Naive thymus-derived CD8-positive, alpha-beta T cell (primary cell): ENCODE measurements around the gene PM20D2. TPM values are rescaled to one million over a fixed set of nuclear protein-coding genes. Genes with fewer than 3 reads are reported as not detected.
A peak's percentile ranks its signal among the peaks of the same experiment; 100 is the strongest.

Experiments used
- ATAC-seq, 2 donors: fragments of 150-1000 bp; cut with Tn5 transposase in 1 of 2; sonication (Bioruptor Pico), chemical (Tn5 transposase) in 1 of 2; 1 replicate in 1 of 2; 2 replicates in 1 of 2; pipeline ENCODE4 v1.10.0; 2021; ENCODE audit warnings: mild to moderate bottlenecking in 2 of 2, moderate library complexity in 2 of 2
- POLR2A ChIA-PET: fragments of 350-600 bp; sonication (Branson Sonifier 250); formaldehyde crosslinking; loops from one replicate; lab custom pipeline; 2021; ENCODE audit warnings: antibody characterized with exemption; lab: Charles Lee
- DNase-seq, 10 donors: peaks; one replicate each; pipeline versions ENCODE4 v3.0.0 to v3.0.0-alpha.2; 2020 to 2022
- H3K27ac Mint-ChIP-seq, 10 donors: one replicate each; pipeline ENCODE4 v1.8.0; 2020 to 2022; ENCODE audit warnings: mild to moderate bottlenecking in 10 of 10, mixed read lengths in 10 of 10, moderate library complexity in 4 of 10, inconsistent platforms in 1 of 10
- H3K27me3 Mint-ChIP-seq, 5 donors: one replicate each; pipeline ENCODE4 v1.8.0; 2021 to 2022; ENCODE audit warnings: mixed read lengths in 5 of 5
- H3K36me3 Mint-ChIP-seq, 3 donors: one replicate each; pipeline ENCODE4 v1.8.0; 2020 to 2022; ENCODE audit warnings: mixed read lengths in 3 of 3, mild to moderate bottlenecking in 2 of 3, inconsistent platforms in 1 of 3
- H3K4me1 Mint-ChIP-seq, 4 donors: one replicate each; pipeline ENCODE4 v1.8.0; 2021 to 2022; ENCODE audit warnings: mixed read lengths in 4 of 4
- H3K4me3 Mint-ChIP-seq, 10 donors: one replicate each; pipeline ENCODE4 v1.8.0; 2020 to 2022; ENCODE audit warnings: mild to moderate bottlenecking in 10 of 10, mixed read lengths in 10 of 10, moderate library complexity in 6 of 10, inconsistent platforms in 1 of 10
- H3K9me3 Mint-ChIP-seq, 9 donors: one replicate each; pipeline ENCODE4 v1.8.0; 2020 to 2022; ENCODE audit warnings: mixed read lengths in 9 of 9, mild to moderate bottlenecking in 3 of 9, inconsistent platforms in 1 of 9, moderate library complexity in 1 of 9
- polyA plus RNA-seq, 3 donors: library from polyadenylated mRNA; unstranded; fragments of 300-500 nt; fragmentation: Illumina TruSeq; gene quantifications; one replicate each; pipeline ENCODE4 v1.2.3, GENCODE V29; 2021
- total RNA-seq, 8 experiments: library from RNA in 2 of 8; stranded (reverse) in 2 of 8; gene quantifications; one replicate each; pipeline ENCODE4 v1.2.3 and lab custom pipeline; 2021 to 2026

The PM20D2 gene
- total and polyA plus RNA-seq, 5 experiments from 2014 or later, result 8.9 to 13.3 (median 11.9) TPM

GRCh38 chr6:89187504-89187903 lies 41.6 kb downstream of the PM20D2 start:
- Mint-ChIP-seq H3K36me3 (peaks cover 0 to 2% (median 0%) of the 10 kb centered on the region in 3 donors), H3K27ac (no peak overlapping the region)
- no peak for ATAC-seq

GRCh38 chr6:89190741-89191140 lies 44.9 kb downstream of the PM20D2 start:
- ATAC-seq, result no peak
- DNase-seq, result no peak
- Mint-ChIP-seq H3K4me1 (no peaks in the 10 kb centered on the region), H3K9me3 (peaks cover 6 to 29% (median 20%) of the 10 kb centered on the region in 9 donors), H3K27ac (no peak overlapping the region), H3K27me3 (peaks cover 1 to 9% (median 2%) of the 10 kb centered on the region in 5 donors), H3K36me3 (peaks cover 0 to 28% (median 6%) of the 10 kb centered on the region in 3 donors), H3K4me3 (no peak overlapping the region)
- POLR2A ChIA-PET, result no interaction called here

More at GRCh38 chr6:89187504-89187903, 41.6 kb downstream of the PM20D2 start:
- no peak overlapping the region for H3K4me3 Mint-ChIP-seq
- POLR2A ChIA-PET, result no interaction called here
- DNase-seq, result no peak
- peaks cover 0 to 4% (median 0%) of the 10 kb centered on the region in 9 donors for H3K9me3 Mint-ChIP-seq
- H3K4me1 Mint-ChIP-seq, result no peaks in the 10 kb centered on the region
- H3K27me3 Mint-ChIP-seq, result peaks cover 0 to 9% (median 5%) of the 10 kb centered on the region in 5 donors

GRCh38 chr6:89194559-89194958 lies 48.7 kb downstream of the PM20D2 start:
- ATAC-seq, result no peak
- peaks cover 8 to 31% (median 25%) of the 10 kb centered on the region in 9 donors for H3K9me3 Mint-ChIP-seq
- no peaks in the 10 kb centered on the region for H3K4me1 Mint-ChIP-seq
- DNase-seq, result no peak
- H3K4me3 Mint-ChIP-seq, result peak overlapping the region in 1 of 10 donors; percentile 12
- POLR2A ChIA-PET, result no interaction called here
- H3K36me3 Mint-ChIP-seq, result peaks cover 0 to 30% (median 8%) of the 10 kb centered on the region in 3 donors
- peaks cover 0 to 9% (median 1%) of the 10 kb centered on the region in 5 donors for H3K27me3 Mint-ChIP-seq
- no peak overlapping the region for H3K27ac Mint-ChIP-seq

- Mint-ChIP-seq H3K4me1 (no peaks in the 10 kb centered on the region), H3K4me3 (no peak overlapping the region), H3K27ac (no peak overlapping the region), H3K9me3 (peaks cover 8 to 31% (median 25%) of the 10 kb centered on the region in 9 donors), H3K27me3 (peaks cover 0 to 6% (median 0%) of the 10 kb centered on the region in 5 donors), H3K36me3 (peaks cover 0 to 30% (median 8%) of the 10 kb centered on the region in 3 donors)
- DNase-seq (no peak), ATAC-seq (no peak)
- POLR2A ChIA-PET, result no interaction called here
Measured at GRCh38 chr6:89197141-89197540, 51.3 kb downstream of the PM20D2 start.

GRCh38 chr6:89198235-89198634 lies 52.4 kb downstream of the PM20D2 start:
- H3K27me3 Mint-ChIP-seq, result no peaks in the 10 kb centered on the region
- DNase-seq (no peak), ATAC-seq (no peak)
- peak overlapping the region in 1 of 10 donors; percentile 18 for H3K27ac Mint-ChIP-seq
- peaks cover 8 to 27% (median 20%) of the 10 kb centered on the region in 9 donors for H3K9me3 Mint-ChIP-seq
- POLR2A ChIA-PET, result no interaction called here
- H3K4me3 Mint-ChIP-seq, result no peak overlapping the region
- peaks cover 0 to 25% (median 6%) of the 10 kb centered on the region in 3 donors for H3K36me3 Mint-ChIP-seq
- no peaks in the 10 kb centered on the region for H3K4me1 Mint-ChIP-seq

- Mint-ChIP-seq H3K27me3 (no peaks in the 10 kb centered on the region), H3K4me3 (no peak overlapping the region), H3K9me3 (peaks cover 6 to 18% (median 13%) of the 10 kb centered on the region in 9 donors), H3K36me3 (peaks cover 0 to 11% (median 2%) of the 10 kb centered on the region in 3 donors), H3K4me1 (no peaks in the 10 kb centered on the region), H3K27ac (no peak overlapping the region)
- DNase-seq, result no peak
- POLR2A ChIA-PET, result no interaction called here
- no peak for ATAC-seq
Measured at GRCh38 chr6:89199579-89199978, 53.7 kb downstream of the PM20D2 start.

GRCh38 chr6:89200706-89201215 lies 54.9 kb downstream of the PM20D2 start:
- Mint-ChIP-seq H3K27me3 (no peaks in the 10 kb centered on the region), H3K36me3 (peaks cover 0 to 2% (median 1%) of the 10 kb centered on the region in 3 donors), H3K4me3 (no peak overlapping the region), H3K4me1 (no peaks in the 10 kb centered on the region), H3K9me3 (peaks cover 0 to 9% (median 2%) of the 10 kb centered on the region in 9 donors), H3K27ac (no peak overlapping the region)
- DNase-seq, result no peak
- POLR2A ChIA-PET, result no interaction called here
- no peak for ATAC-seq

- H3K36me3 Mint-ChIP-seq, result no peaks in the 10 kb centered on the region
- H3K27ac Mint-ChIP-seq, result no peak overlapping the region
- POLR2A ChIA-PET, result no interaction called here
- H3K27me3 Mint-ChIP-seq, result peaks cover 0 to 6% (median 0%) of the 10 kb centered on the region in 5 donors
- no peak overlapping the region for H3K4me3 Mint-ChIP-seq
- H3K9me3 Mint-ChIP-seq, result no peaks in the 10 kb centered on the region
- no peaks in the 10 kb centered on the region for H3K4me1 Mint-ChIP-seq
- ATAC-seq, result no peak
- DNase-seq, result no peak
Measured at GRCh38 chr6:89204096-89204495, 58.2 kb downstream of the PM20D2 start.

GRCh38 chr6:89205819-89206218 lies 60.0 kb downstream of the PM20D2 start:
- no peak for ATAC-seq
- Mint-ChIP-seq H3K4me3 (no peak overlapping the region), H3K27me3 (peaks cover 0 to 10% (median 0%) of the 10 kb centered on the region in 5 donors), H3K27ac (no peak overlapping the region), H3K36me3 (no peaks in the 10 kb centered on the region), H3K9me3 (no peaks in the 10 kb centered on the region), H3K4me1 (no peaks in the 10 kb centered on the region)
- POLR2A ChIA-PET, result no interaction called here
- DNase-seq, result no peak

- H3K36me3 Mint-ChIP-seq, result no peaks in the 10 kb centered on the region
- peaks cover 0 to 22% (median 5%) of the 10 kb centered on the region in 5 donors for H3K27me3 Mint-ChIP-seq
- H3K4me1 Mint-ChIP-seq, result no peaks in the 10 kb centered on the region
- POLR2A ChIA-PET, result no interaction called here
- ATAC-seq (no peak), DNase-seq (no peak)
- no peak overlapping the region for H3K4me3 Mint-ChIP-seq
- H3K27ac Mint-ChIP-seq, result no peak overlapping the region
- H3K9me3 Mint-ChIP-seq, result no peaks in the 10 kb centered on the region
Measured at GRCh38 chr6:89208551-89208950, 62.7 kb downstream of the PM20D2 start.

- H3K27ac Mint-ChIP-seq, result no peak overlapping the region
- H3K4me3 Mint-ChIP-seq, result no peak overlapping the region
- no peaks in the 10 kb centered on the region for H3K9me3 Mint-ChIP-seq
- DNase-seq, result no peak
- H3K4me1 Mint-ChIP-seq, result no peaks in the 10 kb centered on the region
- POLR2A ChIA-PET, result no interaction called here
- H3K27me3 Mint-ChIP-seq, result peaks cover 0 to 22% (median 5%) of the 10 kb centered on the region in 5 donors
- H3K36me3 Mint-ChIP-seq, result no peaks in the 10 kb centered on the region
- no peak for ATAC-seq
Measured at GRCh38 chr6:89209457-89209856, 63.6 kb downstream of the PM20D2 start.

- H3K4me3 Mint-ChIP-seq, result no peak overlapping the region
- ATAC-seq, result no peak
- H3K9me3 Mint-ChIP-seq, result no peaks in the 10 kb centered on the region
- POLR2A ChIA-PET, result no interaction called here
- no peaks in the 10 kb centered on the region for H3K4me1 Mint-ChIP-seq
- H3K27me3 Mint-ChIP-seq, result peaks cover 0 to 17% (median 8%) of the 10 kb centered on the region in 5 donors
- no peak overlapping the region for H3K27ac Mint-ChIP-seq
- no peaks in the 10 kb centered on the region for H3K36me3 Mint-ChIP-seq
- DNase-seq, result no peak
Measured at GRCh38 chr6:89212472-89212871, 66.6 kb downstream of the PM20D2 start.

GRCh38 chr6:89214197-89214596 lies 68.3 kb downstream of the PM20D2 start:
- DNase-seq (no peak), ATAC-seq (no peak)
- Mint-ChIP-seq H3K9me3 (no peaks in the 10 kb centered on the region), H3K27me3 (peaks cover 0 to 20% (median 8%) of the 10 kb centered on the region in 5 donors), H3K4me1 (peaks cover 0 to 2% (median 0%) of the 10 kb centered on the region in 4 donors), H3K36me3 (no peaks in the 10 kb centered on the region), H3K4me3 (no peak overlapping the region), H3K27ac (no peak overlapping the region)
- POLR2A ChIA-PET, result no interaction called here
